Activated CD4-positive, alpha-beta memory T cell treated with anti-CD3 and anti-CD28 coated beads for 36 hours (primary cell): ENCODE results near the gene IGF1R. TPM values are rescaled to one million over a fixed set of nuclear protein-coding genes. Genes with fewer than 3 reads are reported as not detected.

Source experiments
- CTCF ChIA-PET: fragments of 350-600 bp; sonication (Branson Sonifier 250); formaldehyde crosslinking; loops from one replicate; lab custom pipeline; 2021; ENCODE audit warnings: antibody characterized with exemption, inconsistent platforms; lab: Charles Lee
- POLR2A ChIA-PET: fragments of 350-600 bp; sonication (Branson Sonifier 250); formaldehyde crosslinking; loops from one replicate; lab custom pipeline; 2021; ENCODE audit warnings: antibody characterized with exemption; lab: Charles Lee
- DNase-seq: peaks from one replicate; pipeline ENCODE4 v3.0.0-alpha.2; 2020
- H3K27ac Mint-ChIP-seq: one replicate; pipeline ENCODE4 v1.8.0; 2021; ENCODE audit warnings: mixed read lengths
- H3K27me3 Mint-ChIP-seq: one replicate; pipeline ENCODE4 v1.8.0; 2021; ENCODE audit warnings: mixed read lengths
- H3K36me3 Mint-ChIP-seq: one replicate; pipeline ENCODE4 v1.8.0; 2021; ENCODE audit warnings: mixed read lengths
- H3K4me1 Mint-ChIP-seq: one replicate; pipeline ENCODE4 v1.8.0; 2021; ENCODE audit warnings: low read depth, mixed read lengths
- H3K4me3 Mint-ChIP-seq: one replicate; pipeline ENCODE4 v1.8.0; 2021; ENCODE audit warnings: mild to moderate bottlenecking, mixed read lengths
- H3K9me3 Mint-ChIP-seq: one replicate; pipeline ENCODE4 v1.8.0; 2021; ENCODE audit warnings: mixed read lengths
- intact Hi-C: fragments of 100-400 bp; cut with micrococcal nuclease; formaldehyde crosslinking; loops from one replicate; pipeline ENCODE4 v1.15.1; 2023
- total RNA-seq, 2 experiments: library from RNA; stranded (reverse); gene quantifications; one replicate each; pipeline ENCODE4 v1.2.3, GENCODE V29; 2021

IGF1R gene
- total RNA-seq, 2 experiments from 2014 or later = 13.2 to 14.8 TPM

GRCh38 chr15:98930576-98930975 is 282.2 kb downstream of the IGF1R start:
- no peaks in the 10 kb centered on the region for H3K4me1 Mint-ChIP-seq
- H3K9me3 Mint-ChIP-seq = no peaks in the 10 kb centered on the region
- intact Hi-C loops = no loop called here
- ChIA-PET POLR2A (interaction anchor here (0.7 kb wide), 1 partner anchor 383 kb away, joined by 3 read pairs; no protein-coding TSS in a partner anchor), CTCF (no interaction called here)
- no peak for DNase-seq
- no peaks in the 10 kb centered on the region for H3K27me3 Mint-ChIP-seq
- no peak overlapping the region for H3K27ac Mint-ChIP-seq
- H3K36me3 Mint-ChIP-seq = peaks cover 8% of the 10 kb centered on the region
- no peak overlapping the region for H3K4me3 Mint-ChIP-seq

- Mint-ChIP-seq H3K27ac (no peak overlapping the region), H3K36me3 (peaks cover 9% of the 10 kb centered on the region)
- CTCF ChIA-PET = no interaction called here
These were observed 282.7 kb downstream of the IGF1R start for GRCh38 chr15:98931004-98931403.

GRCh38 chr15:98933406-98933805 is 285.1 kb downstream of the IGF1R start:
- POLR2A ChIA-PET = no interaction called here
- CTCF ChIA-PET = no interaction called here
- intact Hi-C loops = no loop called here
- peaks cover 11% of the 10 kb centered on the region for H3K4me1 Mint-ChIP-seq
- no peaks in the 10 kb centered on the region for H3K9me3 Mint-ChIP-seq
- no peak for DNase-seq
- H3K36me3 Mint-ChIP-seq = peaks cover 12% of the 10 kb centered on the region
- H3K27ac Mint-ChIP-seq = no peak overlapping the region
- no peaks in the 10 kb centered on the region for H3K27me3 Mint-ChIP-seq
- H3K4me3 Mint-ChIP-seq = no peak overlapping the region

More at GRCh38 chr15:98931004-98931403, 282.7 kb downstream of the IGF1R start:
- intact Hi-C loops = no loop called here
- no peak for DNase-seq
- no peaks in the 10 kb centered on the region for H3K4me1 Mint-ChIP-seq
- H3K9me3 Mint-ChIP-seq = no peaks in the 10 kb centered on the region
- no peaks in the 10 kb centered on the region for H3K27me3 Mint-ChIP-seq
- POLR2A ChIA-PET = no interaction called here
- no peak overlapping the region for H3K4me3 Mint-ChIP-seq

- Mint-ChIP-seq H3K27me3 (no peaks in the 10 kb centered on the region), H3K4me3 (no peak overlapping the region), H3K27ac (no peak overlapping the region), H3K4me1 (peaks cover 11% of the 10 kb centered on the region), H3K36me3 (peaks cover 12% of the 10 kb centered on the region), H3K9me3 (no peaks in the 10 kb centered on the region)
- ChIA-PET POLR2A (interaction anchor here (0.6 kb wide), 1 partner anchor 17 kb away, joined by 3 read pairs; no protein-coding TSS in a partner anchor), CTCF (no interaction called here)
- no peak for DNase-seq
- intact Hi-C loops = no loop called here
These were observed 287.4 kb downstream of the IGF1R start for GRCh38 chr15:98935736-98936135.

GRCh38 chr15:98937413-98938104 is 289.2 kb downstream of the IGF1R start:
- POLR2A ChIA-PET = interaction anchor here (0.6 kb wide), 1 partner anchor 249 kb away, joined by 3 read pairs; no protein-coding TSS in a partner anchor

GRCh38 chr15:98938105-98938417 is 289.7 kb downstream of the IGF1R start:
- ChIA-PET CTCF (no interaction called here), POLR2A (no interaction called here)
- Mint-ChIP-seq H3K36me3 (peaks cover 15% of the 10 kb centered on the region), H3K4me1 (peaks cover 11% of the 10 kb centered on the region), H3K27me3 (no peaks in the 10 kb centered on the region), H3K27ac (no peak overlapping the region), H3K4me3 (no peak overlapping the region), H3K9me3 (no peaks in the 10 kb centered on the region)
- no peak for DNase-seq
- intact Hi-C loops = no loop called here

More at GRCh38 chr15:98937413-98938104, 289.2 kb downstream of the IGF1R start:
- H3K4me1 Mint-ChIP-seq = peaks cover 11% of the 10 kb centered on the region
- H3K9me3 Mint-ChIP-seq = no peaks in the 10 kb centered on the region
- intact Hi-C loops = loop anchor here (1.0 kb wide), 1 partner anchor 15 kb away; no protein-coding TSS in a partner anchor
- DNase-seq = no peak
- no peaks in the 10 kb centered on the region for H3K27me3 Mint-ChIP-seq
- no peak overlapping the region for H3K27ac Mint-ChIP-seq
- H3K4me3 Mint-ChIP-seq = no peak overlapping the region
- CTCF ChIA-PET = no interaction called here
- peaks cover 15% of the 10 kb centered on the region for H3K36me3 Mint-ChIP-seq

GRCh38 chr15:98938799-98939198 is 290.5 kb downstream of the IGF1R start:
- H3K4me1 Mint-ChIP-seq = peaks cover 11% of the 10 kb centered on the region
- H3K36me3 Mint-ChIP-seq = peaks cover 15% of the 10 kb centered on the region
- intact Hi-C loops = no loop called here
- H3K27me3 Mint-ChIP-seq = no peaks in the 10 kb centered on the region
- ChIA-PET CTCF (interaction anchor here (1.2 kb wide), 1 partner anchor 138 kb away, joined by 3 read pairs; no protein-coding TSS in a partner anchor), POLR2A (no interaction called here)
- DNase-seq = no peak
- H3K27ac Mint-ChIP-seq = no peak overlapping the region
- H3K9me3 Mint-ChIP-seq = no peaks in the 10 kb centered on the region
- no peak overlapping the region for H3K4me3 Mint-ChIP-seq

- POLR2A ChIA-PET = no interaction called here
- Mint-ChIP-seq H3K36me3 (peaks cover 15% of the 10 kb centered on the region), H3K4me3 (no peak overlapping the region), H3K4me1 (peaks cover 11% of the 10 kb centered on the region), H3K27me3 (no peaks in the 10 kb centered on the region), H3K9me3 (no peaks in the 10 kb centered on the region), H3K27ac (no peak overlapping the region)
- no peak for DNase-seq
- CTCF ChIA-PET = interaction anchor here (1.2 kb wide), 1 partner anchor 138 kb away, joined by 3 read pairs; no protein-coding TSS in a partner anchor
- intact Hi-C loops = no loop called here
These were observed 291.2 kb downstream of the IGF1R start for GRCh38 chr15:98939311-98940080.

GRCh38 chr15:98941595-98942255 is 293.4 kb downstream of the IGF1R start:
- peaks cover 11% of the 10 kb centered on the region for H3K4me1 Mint-ChIP-seq
- peaks cover 10% of the 10 kb centered on the region for H3K36me3 Mint-ChIP-seq
- CTCF ChIA-PET = no interaction called here
- no peaks in the 10 kb centered on the region for H3K9me3 Mint-ChIP-seq
- H3K27ac Mint-ChIP-seq = no peak overlapping the region
- POLR2A ChIA-PET = no interaction called here
- no peak for DNase-seq
- intact Hi-C loops = no loop called here
- H3K27me3 Mint-ChIP-seq = no peaks in the 10 kb centered on the region
- no peak overlapping the region for H3K4me3 Mint-ChIP-seq

GRCh38 chr15:98942431-98942830 is 294.1 kb downstream of the IGF1R start:
- Mint-ChIP-seq H3K36me3 (peaks cover 10% of the 10 kb centered on the region), H3K4me3 (no peak overlapping the region), H3K27ac (no peak overlapping the region), H3K4me1 (peaks cover 5% of the 10 kb centered on the region), H3K27me3 (no peaks in the 10 kb centered on the region), H3K9me3 (no peaks in the 10 kb centered on the region)
- DNase-seq = no peak
- intact Hi-C loops = no loop called here
- ChIA-PET CTCF (no interaction called here), POLR2A (no interaction called here)

- no peak overlapping the region for H3K27ac Mint-ChIP-seq
- no peak overlapping the region for H3K4me3 Mint-ChIP-seq
- intact Hi-C loops = no loop called here
- POLR2A ChIA-PET = no interaction called here
- no peaks in the 10 kb centered on the region for H3K27me3 Mint-ChIP-seq
- H3K36me3 Mint-ChIP-seq = peaks cover 8% of the 10 kb centered on the region
- no peak for DNase-seq
- no peaks in the 10 kb centered on the region for H3K9me3 Mint-ChIP-seq
- CTCF ChIA-PET = no interaction called here
- H3K4me1 Mint-ChIP-seq = no peaks in the 10 kb centered on the region
These were observed 294.7 kb downstream of the IGF1R start for GRCh38 chr15:98943051-98943508.

- Mint-ChIP-seq H3K4me1 (no peaks in the 10 kb centered on the region), H3K36me3 (peaks cover 7% of the 10 kb centered on the region), H3K4me3 (no peak overlapping the region), H3K9me3 (no peaks in the 10 kb centered on the region), H3K27ac (no peak overlapping the region), H3K27me3 (no peaks in the 10 kb centered on the region)
- CTCF ChIA-PET = no interaction called here
- intact Hi-C loops = no loop called here
- POLR2A ChIA-PET = no interaction called here
- no peak for DNase-seq
These were observed 295.3 kb downstream of the IGF1R start for GRCh38 chr15:98943601-98944151.
